H9 (cell line): Measurements from ENCODE around the gene FAM241A. TPM values are rescaled to one million over a fixed set of nuclear protein-coding genes. Genes with fewer than 3 reads are reported as not detected.

ENCODE experiments used
- DNase-seq: peaks from one replicate; pipeline ENCODE4 v3.0.0-alpha.2; 2017
- H2AFZ ChIP-seq: one replicate; pipeline ENCODE4 v1.6.1; 2013; ENCODE audit warnings: mild to moderate bottlenecking, low read length, control low read depth, moderate library complexity
- H2AK5ac ChIP-seq: 2 replicates; pipeline ENCODE4 v1.6.1; 2013; ENCODE audit warnings: low read length, control low read depth, mixed read lengths; ENCODE audit not compliant: insufficient read length
- H2BK120ac ChIP-seq: one replicate; pipeline ENCODE4 v1.6.1; 2013; ENCODE audit warnings: low read depth, mild to moderate bottlenecking, low read length, control low read depth, inconsistent platforms; ENCODE audit not compliant: poor library complexity, severe bottlenecking
- H2BK12ac ChIP-seq: 2 replicates; pipeline ENCODE4 v1.6.1; 2013; ENCODE audit warnings: low read length, control low read depth, mixed read lengths, low read depth; ENCODE audit not compliant: insufficient read length
- H2BK15ac ChIP-seq: 2 replicates; pipeline ENCODE4 v1.6.1; 2013; ENCODE audit warnings: low read depth, low read length, control low read depth
- H2BK20ac ChIP-seq: one replicate; pipeline ENCODE4 v1.6.1; 2013; ENCODE audit warnings: low read depth, mild to moderate bottlenecking, low read length, control low read depth, inconsistent platforms; ENCODE audit not compliant: poor library complexity, severe bottlenecking
- H2BK5ac ChIP-seq: 2 replicates; pipeline ENCODE4 v1.6.1; 2013; ENCODE audit warnings: low read length, control low read depth, mixed read lengths; ENCODE audit not compliant: insufficient read length
- H3K14ac ChIP-seq: 2 replicates; pipeline ENCODE4 v1.6.1; 2013; ENCODE audit warnings: low read length, control low read depth; ENCODE audit not compliant: insufficient read depth
- H3K18ac ChIP-seq: 2 replicates; pipeline ENCODE4 v1.6.1; 2013; ENCODE audit warnings: low read depth, mild to moderate bottlenecking, mixed read lengths, low read length, control low read depth; ENCODE audit not compliant: insufficient read length
- H3K23ac ChIP-seq: 2 replicates; pipeline ENCODE4 v1.6.1; 2013; ENCODE audit warnings: low read length, control low read depth, mixed read lengths, low read depth; ENCODE audit not compliant: insufficient read length
- H3K23me2 ChIP-seq: 2 replicates; pipeline ENCODE4 v1.6.1; 2013; ENCODE audit warnings: low read depth, mild to moderate bottlenecking, mixed read lengths, low read length, control low read depth; ENCODE audit not compliant: insufficient read length, poor library complexity, severe bottlenecking
- H3K27ac ChIP-seq: 2 replicates; pipeline ENCODE4 v1.5.1; 2013; ENCODE audit warnings: low read length, control low read depth, mixed read lengths, low read depth; ENCODE audit not compliant: insufficient read length
- H3K27me3 ChIP-seq: 2 replicates; pipeline ENCODE4 v1.6.1; 2013; ENCODE audit warnings: low read length, control low read depth, inconsistent platforms; ENCODE audit not compliant: insufficient read depth
- H3K4ac ChIP-seq: 2 replicates; pipeline ENCODE4 v1.6.1; 2013; ENCODE audit warnings: low read depth, mild to moderate bottlenecking, control low read depth, inconsistent platforms, low read length, moderate library complexity
- H3K4me1 ChIP-seq: 2 replicates; pipeline ENCODE4 v1.6.1; 2013; ENCODE audit warnings: low read length, control low read depth, inconsistent platforms; ENCODE audit not compliant: insufficient read depth
- H3K4me2 ChIP-seq: 2 replicates; pipeline ENCODE4 v1.6.1; 2013; ENCODE audit warnings: low read length, control low read depth, mixed read lengths; ENCODE audit not compliant: insufficient read length, insufficient read depth
- H3K56ac ChIP-seq: 2 replicates; pipeline ENCODE4 v1.6.1; 2013; ENCODE audit warnings: low read depth, mild to moderate bottlenecking, mixed read lengths, low read length, control low read depth; ENCODE audit not compliant: insufficient read length
- H3K79me1 ChIP-seq: 2 replicates; pipeline ENCODE4 v1.6.1; 2013; ENCODE audit warnings: low read depth, mild to moderate bottlenecking, moderate library complexity, low read length, control low read depth, inconsistent platforms; ENCODE audit not compliant: insufficient read depth, poor library complexity, severe bottlenecking
- H3K79me2 ChIP-seq: 2 replicates; pipeline ENCODE4 v1.6.1; 2013; ENCODE audit warnings: low read length, control low read depth, inconsistent platforms; ENCODE audit not compliant: insufficient read depth
- H3K9ac ChIP-seq: 2 replicates; pipeline ENCODE4 v1.6.1; 2013; ENCODE audit warnings: low read length, control low read depth, mixed read lengths; ENCODE audit not compliant: insufficient read length; ENCODE audit errors: extremely low read depth
- H3K9me3 ChIP-seq: one replicate; pipeline ENCODE4 v1.6.1; 2013; ENCODE audit warnings: low read depth, low read length, inconsistent platforms; ENCODE audit not compliant: control insufficient read depth
- H3T11ph ChIP-seq: one replicate; pipeline ENCODE4 v1.6.1; 2013; ENCODE audit warnings: mild to moderate bottlenecking, low read length, control low read depth, inconsistent platforms
- H4K20me1 ChIP-seq: one replicate; pipeline ENCODE4 v1.6.1; 2013; ENCODE audit not compliant: control insufficient read depth, insufficient read length, insufficient read depth
- H4K5ac ChIP-seq: 2 replicates; pipeline ENCODE4 v1.6.1; 2013; ENCODE audit warnings: low read depth, mild to moderate bottlenecking, mixed read lengths, low read length, control low read depth; ENCODE audit not compliant: insufficient read length
- H4K8ac ChIP-seq: replicated peaks from 2 replicates; pipeline ENCODE4 v1.6.1; 2013; ENCODE audit warnings: low read length, control low read depth, mixed read lengths, low read depth; ENCODE audit not compliant: insufficient read length
- H4K91ac ChIP-seq: 2 replicates; pipeline ENCODE4 v1.6.1; 2013; ENCODE audit warnings: low read depth, mild to moderate bottlenecking, moderate library complexity, mixed read lengths, low read length, control low read depth; ENCODE audit not compliant: insufficient read length
- H3K27ac Mint-ChIP-seq, 3 experiments: 2 replicates in 2 of 3; 3 replicates in 1 of 3; pipeline ENCODE4 v1.8.0; 2020 to 2021; ENCODE audit warnings: mixed read lengths in 3 of 3, mild to moderate bottlenecking in 1 of 3, moderate library complexity in 1 of 3
- H3K27me3 Mint-ChIP-seq: 2 replicates; pipeline ENCODE4 v1.8.0; 2021; ENCODE audit warnings: low read depth, mild to moderate bottlenecking, moderate library complexity, mixed read lengths
- H3K36me3 Mint-ChIP-seq, 3 experiments: 2 replicates in 2 of 3; 3 replicates in 1 of 3; pipeline ENCODE4 v1.8.0; 2020 to 2021; ENCODE audit warnings: low read depth in 3 of 3, mixed read lengths in 3 of 3; ENCODE audit not compliant: insufficient read depth in 1 of 3
- H3K4me1 Mint-ChIP-seq, 2 experiments: 2 replicates each; pipeline ENCODE4 v1.8.0; 2020; ENCODE audit warnings: mixed read lengths in 2 of 2
- H3K4me3 Mint-ChIP-seq, 2 experiments: 2 replicates in 1 of 2; 3 replicates in 1 of 2; pipeline ENCODE4 v1.8.0; 2020 to 2021; ENCODE audit warnings: mild to moderate bottlenecking in 2 of 2, mixed read lengths in 2 of 2, moderate library complexity in 1 of 2
- H3K9me3 Mint-ChIP-seq, 2 experiments: 2 replicates in 1 of 2; 3 replicates in 1 of 2; pipeline ENCODE4 v1.8.0; 2020; ENCODE audit warnings: mild to moderate bottlenecking in 2 of 2, mixed read lengths in 2 of 2, moderate library complexity in 1 of 2
- CTCF ChIP-seq: fragments of 200-600 bp; sonication (generic); conservative IDR thresholded peaks from 3 replicates; pipeline ENCODE4 v1.8.0; 2021; ENCODE audit warnings: antibody characterized with exemption, mild to moderate bottlenecking
- WGBS: extraction: QIAGEN DNeasy Blood & Tissue Kit; methylation state at CpG from one replicate; pipeline ENCODE4 v1.1.7; 2013; ENCODE audit warnings: missing lambda C conversion rate, low lambda C conversion rate, mixed read lengths; ENCODE audit not compliant: insufficient read length; ENCODE audit errors: extremely low coverage; 5-methylcytosine and 5-hydroxymethylcytosine counted together
- total RNA-seq: library from RNA; stranded (reverse); gene quantifications from 2 replicates; pipeline ENCODE4 v1.2.1, GENCODE V29; 2021

FAM241A gene
- total RNA-seq, 1 experiment from 2014 or later: 0.13 TPM

- H3K4me1 ChIP-seq: no peaks in the 10 kb centered on the region
- H3K27ac ChIP-seq: no peak overlapping the region
- no peak overlapping the region for H4K8ac ChIP-seq
- H3K79me2 ChIP-seq: no peaks in the 10 kb centered on the region
- no peak overlapping the region for H2BK12ac ChIP-seq
- no peaks in the 10 kb centered on the region for H3K79me1 ChIP-seq
- H3K9me3 ChIP-seq: no peaks in the 10 kb centered on the region
- no peak overlapping the region for H3K4me2 ChIP-seq
- H2BK15ac ChIP-seq: no peak overlapping the region
- Mint-ChIP-seq H3K4me3 (no peak overlapping the region; a peak in 1 of 5 replicates), H3K27me3 (peaks cover 14% of the 10 kb centered on the region), H3K36me3 (no peaks in the 10 kb centered on the region), H3K9me3 (no peaks in the 10 kb centered on the region; a peak in 1 of 5 replicates), H3K27ac (no peak overlapping the region), H3K4me1 (peaks cover 0 to 3% of the 10 kb centered on the region in 2 experiments; a peak in 1 of 4 replicates)
- H3K18ac ChIP-seq: no peak overlapping the region
- no peak overlapping the region for H3K23ac ChIP-seq
- H4K20me1 ChIP-seq: no peaks in the 10 kb centered on the region
- no peak overlapping the region for H3K14ac ChIP-seq
- no peak overlapping the region for H4K5ac ChIP-seq
- no peak overlapping the region for H3K9ac ChIP-seq
- H3K4ac ChIP-seq: no peak overlapping the region
- no peak overlapping the region for H3T11ph ChIP-seq
- no peak for TF ChIP-seq CTCF
- no peak overlapping the region for H2AFZ ChIP-seq
- no peaks in the 10 kb centered on the region for H3K27me3 ChIP-seq
- no peak overlapping the region for H2BK120ac ChIP-seq
- H4K91ac ChIP-seq: no peak overlapping the region
- H2BK20ac ChIP-seq: no peak overlapping the region
- H3K23me2 ChIP-seq: no peaks in the 10 kb centered on the region
- H3K56ac ChIP-seq: no peak overlapping the region
- H2BK5ac ChIP-seq: no peak overlapping the region
- H2AK5ac ChIP-seq: no peak overlapping the region
- no peak for DNase-seq
- WGBS: no CpG with 5 or more reads among the region's 6 CpGs
Measured at GRCh38 chr4:112152521-112152920, 7.3 kb downstream of the FAM241A start.
